Subcutaneous abdominal adipose tissue (tissue), 5 donors: Measurements from ENCODE around the gene CLDN1.

Source experiments
- H3K27ac ChIP-seq: one replicate; pipeline ENCODE4 v1.7.0; 2013; ENCODE audit warnings: low read depth, mild to moderate bottlenecking, inconsistent platforms, low read length, moderate library complexity
- H3K27me3 ChIP-seq, 5 donors: one replicate each; pipeline ENCODE4 v1.7.0; 2013; ENCODE audit warnings: low read length in 5 of 5, inconsistent platforms in 1 of 5; ENCODE audit not compliant: control insufficient read depth in 5 of 5, insufficient read depth in 4 of 5
- H3K36me3 ChIP-seq, 5 donors: one replicate each; pipeline ENCODE4 v1.7.0; 2013; ENCODE audit warnings: low read length in 5 of 5; ENCODE audit not compliant: control insufficient read depth in 5 of 5, insufficient read depth in 5 of 5
- H3K4me1 ChIP-seq, 5 donors: one replicate each; pipeline ENCODE4 v1.7.0; 2013; ENCODE audit warnings: low read length in 5 of 5, mild to moderate bottlenecking in 3 of 5, moderate library complexity in 1 of 5; ENCODE audit not compliant: control insufficient read depth in 5 of 5, insufficient read depth in 5 of 5
- H3K4me3 ChIP-seq, 5 donors: one replicate each; pipeline ENCODE4 v1.7.0; 2013; ENCODE audit warnings: low read length in 5 of 5, low read depth in 1 of 5
- H3K9ac ChIP-seq, 5 donors: one replicate each; pipeline ENCODE4 v1.7.0; 2013; ENCODE audit warnings: low read length in 5 of 5, mild to moderate bottlenecking in 4 of 5, moderate library complexity in 3 of 5
- H3K9me3 ChIP-seq, 5 donors: one replicate each; pipeline ENCODE4 v1.7.0; 2013; ENCODE audit warnings: low read length in 5 of 5; ENCODE audit not compliant: control insufficient read depth in 5 of 5
- donor health status: healthy.
- donor health status: healthy.
- donor health status: healthy.
- donor health status: healthy.
- donor health status: healthy.

Gene CLDN1

DNA sequence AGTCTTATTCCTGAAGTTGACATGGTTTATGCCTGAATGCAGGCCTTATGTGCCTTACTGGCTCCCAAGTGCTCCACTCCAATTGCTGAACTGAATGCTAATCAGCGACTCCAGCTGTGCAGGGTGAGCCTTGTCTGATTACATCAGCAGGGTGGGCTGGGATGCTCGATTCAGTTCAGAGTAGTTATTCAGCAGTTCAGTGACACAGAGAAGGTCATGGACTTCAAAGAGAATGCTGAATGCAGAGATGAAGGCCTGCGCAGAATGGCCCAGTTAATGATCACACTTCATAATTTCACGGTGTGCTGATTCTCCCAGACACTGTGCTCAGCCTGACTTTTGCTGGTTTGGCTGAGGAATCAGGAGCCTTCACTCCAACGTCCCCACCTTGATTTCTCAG is 63.6 kb downstream of the CLDN1 start:
- Histone ChIP-seq H3K36me3 (no peaks in the 10 kb centered on the region), H3K9me3 (no peaks in the 10 kb centered on the region), H3K9ac (no peak overlapping the region), H3K4me1 (peaks cover 0 to 6% (median 0%) of the 10 kb centered on the region in 5 donors), H3K4me3 (no peak overlapping the region), H3K27me3 (no peaks in the 10 kb centered on the region), H3K27ac (no peak overlapping the region)
